Adipocyte (in vitro differentiated cells): ENCODE measurements around the gene TP53AIP1.

Experiments
- DNase-seq: peaks from one replicate; pipeline ENCODE4 v3.0.0-alpha.2; 2015; ENCODE audit warnings: low read depth
- H3K27me3 ChIP-seq: replicated peaks from 2 replicates; pipeline ENCODE4 v1.7.0; 2013; ENCODE audit warnings: mild to moderate bottlenecking, low read length, moderate library complexity; ENCODE audit not compliant: control insufficient read depth, insufficient read depth
- H3K36me3 ChIP-seq: 2 replicates; pipeline ENCODE4 v1.7.0; 2013; ENCODE audit warnings: low read length, mild to moderate bottlenecking, moderate library complexity; ENCODE audit not compliant: control insufficient read depth, insufficient read depth, severe bottlenecking
- H3K4me1 ChIP-seq: 2 replicates; pipeline ENCODE4 v1.7.0; 2013; ENCODE audit warnings: mild to moderate bottlenecking, low read length, moderate library complexity; ENCODE audit not compliant: control insufficient read depth, insufficient read depth
- H3K4me3 ChIP-seq: 2 replicates; pipeline ENCODE4 v1.7.0; 2013; ENCODE audit warnings: mild to moderate bottlenecking, low read length, moderate library complexity
- H3K9ac ChIP-seq: 2 replicates; pipeline ENCODE4 v1.7.0; 2013; ENCODE audit warnings: mild to moderate bottlenecking, low read length, moderate library complexity
- H3K9me3 ChIP-seq: 2 replicates; pipeline ENCODE4 v1.7.0; 2013; ENCODE audit warnings: mild to moderate bottlenecking, low read length, moderate library complexity; ENCODE audit not compliant: control insufficient read depth

Gene TP53AIP1

DNA sequence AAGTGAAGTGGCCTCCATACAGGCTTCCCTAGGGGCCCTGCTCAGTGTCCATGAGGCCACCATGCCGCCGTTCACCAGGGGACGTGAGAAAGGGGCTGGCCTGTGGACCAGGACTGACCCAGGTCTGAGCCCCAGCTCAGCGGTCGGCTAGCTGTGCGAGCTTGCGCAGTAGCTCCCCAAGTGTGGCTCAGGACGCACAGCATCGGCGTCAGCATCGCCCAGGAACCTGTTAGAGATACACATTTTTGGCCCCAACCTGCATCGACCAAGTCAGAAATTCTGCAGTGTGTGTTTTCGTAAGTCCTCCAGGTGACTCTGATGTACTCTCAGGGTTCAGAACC is 429 bp downstream of the TP53AIP1 start:
- H3K9me3 ChIP-seq, result no peaks in the 10 kb centered on the region
- peaks cover 7% of the 10 kb centered on the region for H3K4me1 ChIP-seq
- H3K36me3 ChIP-seq, result no peaks in the 10 kb centered on the region
- peaks cover 60% of the 10 kb centered on the region for H3K27me3 ChIP-seq
- H3K9ac ChIP-seq, result no peak overlapping the region
- H3K4me3 ChIP-seq, result no peak overlapping the region
- no peak for DNase-seq

DNA sequence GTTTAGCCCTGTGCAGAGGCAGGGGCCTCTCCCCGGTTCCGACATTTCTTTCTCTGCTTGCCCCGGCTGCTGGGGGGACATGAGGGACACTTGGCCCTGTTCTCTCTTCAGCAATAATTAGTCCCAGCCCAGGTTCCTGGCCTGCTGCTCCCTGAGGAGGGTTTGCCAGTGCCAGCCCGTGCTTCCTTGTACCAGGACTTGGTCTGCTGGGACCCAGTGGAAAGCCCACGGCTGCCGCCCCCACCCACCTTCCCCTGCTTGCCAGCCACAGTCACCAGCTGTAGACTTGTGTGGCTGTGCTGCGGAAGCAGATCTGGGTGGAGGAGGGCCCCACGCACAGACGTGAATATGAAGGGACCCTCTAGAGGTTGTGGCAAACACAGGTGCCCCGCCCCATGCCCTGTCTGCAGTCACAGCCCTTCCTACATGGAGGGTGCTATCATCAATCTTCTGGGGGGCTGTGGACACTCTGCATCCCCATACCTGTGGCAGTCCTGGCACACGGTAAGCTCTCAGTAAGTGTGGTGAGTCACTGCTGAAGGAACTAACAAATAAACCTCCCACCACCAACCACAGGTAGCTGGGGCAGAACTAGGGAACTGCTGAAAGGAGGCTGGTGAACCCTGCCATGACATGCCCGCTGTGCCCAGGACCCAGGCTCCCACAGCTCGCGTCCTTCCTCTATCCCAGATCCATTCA is 949 bp downstream of the TP53AIP1 start:
- Histone ChIP-seq H3K36me3 (no peaks in the 10 kb centered on the region), H3K4me3 (no peak overlapping the region), H3K9ac (no peak overlapping the region), H3K27me3 (peaks cover 60% of the 10 kb centered on the region), H3K4me1 (peaks cover 7% of the 10 kb centered on the region), H3K9me3 (no peaks in the 10 kb centered on the region)
- DNase-seq, result no peak

DNA sequence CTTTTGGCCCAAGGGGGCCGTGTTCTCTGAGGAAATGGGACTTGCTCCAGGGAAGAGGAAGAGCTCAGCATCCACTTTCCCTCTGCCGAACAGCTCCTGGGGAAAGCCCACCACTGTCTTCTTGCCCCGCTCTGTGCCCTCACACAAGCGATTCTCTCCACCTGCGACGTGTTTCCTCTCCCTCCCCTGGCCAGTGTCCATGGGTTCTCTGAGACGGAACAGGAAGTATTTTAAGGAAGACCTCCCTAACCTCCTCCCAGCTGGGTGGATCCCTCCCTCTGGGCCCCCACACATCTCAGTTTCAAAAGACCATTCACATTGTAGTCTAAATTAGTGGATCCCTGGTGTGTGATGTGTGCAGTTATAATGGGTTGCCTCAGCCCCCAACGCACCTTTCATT is 1.6 kb downstream of the TP53AIP1 start:
- Histone ChIP-seq H3K27me3 (peaks cover 60% of the 10 kb centered on the region), H3K36me3 (no peaks in the 10 kb centered on the region), H3K9me3 (no peaks in the 10 kb centered on the region), H3K4me1 (peaks cover 7% of the 10 kb centered on the region), H3K4me3 (no peak overlapping the region), H3K9ac (no peak overlapping the region)
- no peak for DNase-seq

DNA sequence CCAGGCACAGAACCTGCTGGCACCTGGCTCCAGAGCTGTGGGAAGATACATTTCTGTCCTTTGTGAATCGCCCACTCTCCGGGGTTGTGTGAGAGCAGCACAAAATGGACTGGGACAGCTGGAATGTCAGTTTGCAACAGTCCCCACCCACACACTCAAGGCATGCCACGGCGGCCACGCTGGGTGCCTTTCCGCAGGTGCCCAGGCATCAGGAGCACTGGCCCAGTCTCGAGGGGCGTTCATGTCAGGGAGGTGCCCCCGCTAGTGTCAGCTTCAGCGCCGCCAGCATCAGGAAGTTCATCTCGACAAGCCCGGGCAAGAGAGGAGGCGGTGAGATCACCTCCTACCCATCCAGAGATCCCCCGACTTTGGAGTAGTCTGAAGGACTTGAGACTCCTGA is 2.1 kb downstream of the TP53AIP1 start:
- Histone ChIP-seq H3K9ac (no peak overlapping the region), H3K4me3 (no peak overlapping the region), H3K4me1 (peaks cover 7% of the 10 kb centered on the region), H3K36me3 (no peaks in the 10 kb centered on the region), H3K27me3 (peaks cover 60% of the 10 kb centered on the region), H3K9me3 (no peaks in the 10 kb centered on the region)
- no peak for DNase-seq

DNA sequence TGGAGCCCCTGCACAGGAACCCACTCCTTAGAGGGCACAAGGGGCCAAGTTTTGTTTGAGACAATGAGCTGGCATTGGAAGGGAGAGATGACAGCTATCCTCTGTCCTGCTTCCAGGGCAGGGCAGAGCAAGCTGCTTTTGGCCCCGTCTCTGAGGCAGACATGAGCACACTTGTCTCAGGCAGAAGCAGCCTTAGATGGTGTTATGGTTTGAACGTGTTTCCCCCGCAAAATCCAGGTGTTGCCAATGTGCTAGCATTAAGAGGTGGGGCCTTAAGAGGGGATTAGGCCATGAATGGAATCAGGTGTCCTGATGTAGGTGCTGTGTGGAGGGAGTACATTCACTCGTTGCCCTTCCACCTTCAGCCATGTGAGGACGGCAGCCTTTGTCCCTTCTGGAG is 2.5 kb downstream of the TP53AIP1 start:
- no peak for DNase-seq
- peaks cover 7% of the 10 kb centered on the region for H3K4me1 ChIP-seq
- peaks cover 60% of the 10 kb centered on the region for H3K27me3 ChIP-seq
- H3K36me3 ChIP-seq, result no peaks in the 10 kb centered on the region
- H3K9ac ChIP-seq, result no peak overlapping the region
- no peak overlapping the region for H3K4me3 ChIP-seq
- no peaks in the 10 kb centered on the region for H3K9me3 ChIP-seq

DNA sequence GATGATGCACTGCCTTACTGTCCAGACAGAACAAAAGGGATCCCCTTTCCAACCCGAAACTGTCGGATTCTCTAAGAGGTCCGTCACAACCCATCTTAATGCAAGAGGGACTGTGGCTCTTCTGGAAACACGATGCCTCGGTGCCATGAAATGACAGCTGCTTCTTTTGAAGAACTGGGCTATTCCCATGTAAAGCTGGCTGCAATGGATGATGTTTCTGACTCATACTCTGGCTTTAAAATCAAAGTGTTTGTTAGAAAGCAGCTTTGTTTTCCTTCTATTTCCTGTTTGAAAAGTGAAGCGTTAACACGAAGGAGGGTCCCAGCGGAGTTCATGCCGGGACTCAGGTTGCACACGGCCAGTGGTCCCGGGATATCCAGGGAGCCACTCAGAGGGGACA is 3.1 kb downstream of the TP53AIP1 start:
- no peak for DNase-seq
- Histone ChIP-seq H3K4me3 (no peak overlapping the region), H3K4me1 (peaks cover 7% of the 10 kb centered on the region), H3K9me3 (no peaks in the 10 kb centered on the region), H3K36me3 (no peaks in the 10 kb centered on the region), H3K9ac (no peak overlapping the region), H3K27me3 (peaks cover 55% of the 10 kb centered on the region)

DNA sequence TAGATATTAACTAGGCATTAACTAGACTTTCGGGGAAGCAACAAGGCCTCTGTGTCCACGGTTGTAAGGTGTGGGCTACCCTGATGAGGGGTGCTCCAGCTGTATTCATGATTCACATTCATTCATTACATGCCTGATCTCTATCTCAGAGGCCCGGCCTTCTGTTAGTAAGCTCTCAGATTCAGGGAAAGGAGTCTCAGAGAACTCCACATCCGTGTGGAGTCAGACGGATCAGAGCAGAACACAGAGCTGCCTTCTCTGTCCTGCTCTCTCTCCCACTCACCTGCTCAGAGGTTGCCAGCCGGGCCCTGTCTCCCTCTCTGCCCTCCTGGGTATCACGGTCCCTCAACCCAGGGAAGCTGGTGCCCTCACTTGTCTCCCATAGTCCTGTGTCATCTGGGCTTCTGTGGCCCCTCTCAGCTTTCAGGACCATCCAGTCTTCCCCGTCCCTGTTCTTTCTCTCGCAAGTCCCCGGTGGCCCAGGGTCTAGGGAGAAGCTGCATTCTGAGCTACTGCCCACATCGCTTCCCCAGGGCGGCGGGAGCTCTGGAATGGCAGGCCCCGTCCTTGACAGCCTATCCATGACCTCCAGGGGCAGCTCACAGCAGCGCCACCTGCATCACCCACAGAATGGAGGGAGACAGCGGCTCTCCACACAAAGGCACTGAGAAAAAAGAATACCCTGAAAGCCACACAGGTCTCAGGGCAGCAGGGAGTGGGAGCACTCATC is 4.3 kb downstream of the TP53AIP1 start:
- H3K4me3 ChIP-seq, result no peak overlapping the region
- peaks cover 5% of the 10 kb centered on the region for H3K4me1 ChIP-seq
- no peaks in the 10 kb centered on the region for H3K36me3 ChIP-seq
- H3K9me3 ChIP-seq, result peaks cover 4% of the 10 kb centered on the region
- DNase-seq, result no peak
- H3K27me3 ChIP-seq, result peaks cover 50% of the 10 kb centered on the region
- H3K9ac ChIP-seq, result no peak overlapping the region

DNA sequence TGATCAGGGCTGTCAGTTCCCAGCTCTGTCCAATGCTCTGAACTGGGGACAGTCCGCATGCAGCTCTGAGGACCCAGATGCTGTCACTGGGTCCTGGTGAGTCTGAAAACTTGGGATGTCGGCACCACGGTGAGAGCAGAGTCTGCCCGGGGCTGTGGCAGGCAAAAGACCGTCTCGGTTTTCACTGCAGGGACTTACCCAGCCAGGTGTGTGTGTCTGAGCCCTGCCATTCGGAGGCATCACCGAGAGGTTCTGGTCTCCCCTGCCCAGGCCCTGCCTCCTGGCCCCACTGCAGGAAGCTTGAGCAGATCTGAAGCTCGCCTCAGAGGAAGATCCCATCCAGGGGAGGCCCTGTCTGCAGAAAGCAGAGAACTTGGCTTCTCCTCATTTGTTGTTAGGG is 5.2 kb downstream of the TP53AIP1 start:
- Histone ChIP-seq H3K9me3 (peaks cover 4% of the 10 kb centered on the region), H3K36me3 (no peaks in the 10 kb centered on the region), H3K27me3 (peaks cover 42% of the 10 kb centered on the region), H3K4me1 (no peaks in the 10 kb centered on the region), H3K9ac (no peak overlapping the region), H3K4me3 (no peak overlapping the region)
- DNase-seq, result no peak

DNA sequence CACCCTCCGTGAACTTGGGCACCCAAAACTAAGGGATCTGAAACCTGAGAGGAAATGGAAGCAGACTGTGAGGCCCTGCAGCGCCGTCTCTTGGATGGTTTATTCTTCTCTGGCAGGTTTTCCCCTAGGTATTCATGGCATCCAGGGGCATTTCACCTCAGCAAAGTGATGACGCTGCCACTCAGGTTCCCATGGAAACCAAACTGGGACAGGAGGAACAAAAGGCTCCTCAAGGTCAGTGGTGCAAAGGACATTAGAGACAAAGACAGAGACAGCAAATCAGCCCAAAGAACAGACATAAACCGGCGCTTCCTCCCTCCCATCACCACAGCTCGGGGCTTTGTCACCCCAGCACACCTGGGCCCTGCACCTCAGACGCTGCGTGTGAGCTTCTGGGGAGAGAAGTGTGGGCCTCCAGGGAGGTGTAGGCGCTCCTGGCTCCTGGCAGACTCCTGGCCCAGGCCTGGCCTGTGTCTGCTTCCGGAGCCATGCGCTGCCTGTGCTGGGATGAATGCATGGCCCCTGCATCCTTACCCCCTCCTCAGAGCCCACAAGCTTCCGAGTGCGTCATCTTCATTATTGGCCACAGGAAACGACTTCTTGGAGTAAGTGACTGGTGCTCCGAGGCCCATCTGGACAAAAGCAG is 5.9 kb downstream of the TP53AIP1 start:
- H3K36me3 ChIP-seq, result no peaks in the 10 kb centered on the region
- H3K4me3 ChIP-seq, result no peak overlapping the region
- no peak for DNase-seq
- no peak overlapping the region for H3K9ac ChIP-seq
- H3K27me3 ChIP-seq, result peaks cover 43% of the 10 kb centered on the region
- H3K9me3 ChIP-seq, result peaks cover 4% of the 10 kb centered on the region
- H3K4me1 ChIP-seq, result no peaks in the 10 kb centered on the region

DNA sequence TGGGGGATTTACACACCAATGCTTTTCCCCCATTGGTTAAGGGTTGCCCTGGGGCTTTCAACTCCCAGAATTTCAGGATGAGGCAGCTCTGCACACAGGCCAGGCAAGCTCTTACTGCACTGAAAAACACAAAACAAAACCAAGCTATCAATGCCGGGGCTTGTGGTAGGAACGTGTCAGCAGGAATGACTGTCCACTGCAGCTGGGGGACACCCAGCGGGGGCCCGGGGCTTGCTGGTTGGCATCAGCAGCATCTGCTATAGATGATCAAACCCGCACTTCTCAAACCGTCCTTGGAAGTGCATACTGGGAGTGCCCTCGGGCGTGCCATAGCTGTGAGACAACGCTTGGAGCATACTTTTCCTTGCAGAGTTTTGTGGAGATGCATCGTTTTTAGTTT is 7.7 kb downstream of the TP53AIP1 start:
- H3K4me1 ChIP-seq, result no peaks in the 10 kb centered on the region
- H3K27me3 ChIP-seq, result peaks cover 37% of the 10 kb centered on the region
- DNase-seq, result no peak

DNA sequence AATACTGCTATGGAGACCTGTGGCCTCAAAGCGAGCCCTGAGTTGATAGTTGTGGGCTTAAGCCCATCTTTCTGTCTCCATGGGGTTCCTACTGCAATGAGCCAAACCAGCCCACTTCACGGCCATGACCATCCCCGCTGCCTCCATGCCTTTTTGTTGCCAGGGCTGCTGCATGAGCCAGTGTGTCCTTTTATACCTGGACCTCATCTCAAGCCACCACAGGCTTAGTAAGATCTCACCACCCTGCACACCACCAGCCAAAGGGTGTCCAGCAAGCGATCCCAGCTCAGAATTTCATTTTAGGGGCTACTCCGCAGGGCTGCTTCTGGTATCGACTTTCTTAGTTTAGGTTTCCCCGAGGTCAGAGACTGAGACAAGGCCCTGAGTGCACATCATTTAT is 8.3 kb downstream of the TP53AIP1 start:
- H3K9me3 ChIP-seq, result peaks cover 4% of the 10 kb centered on the region
- H3K9ac ChIP-seq, result no peak overlapping the region
- DNase-seq, result no peak
- H3K4me3 ChIP-seq, result no peak overlapping the region
- H3K27me3 ChIP-seq, result peaks cover 34% of the 10 kb centered on the region
- H3K4me1 ChIP-seq, result no peaks in the 10 kb centered on the region
- H3K36me3 ChIP-seq, result no peaks in the 10 kb centered on the region

More for the DNA sequence above, 7.7 kb downstream of the TP53AIP1 start:
- H3K4me3 ChIP-seq, result no peak overlapping the region
- H3K9ac ChIP-seq, result no peak overlapping the region
- H3K36me3 ChIP-seq, result no peaks in the 10 kb centered on the region
- peaks cover 4% of the 10 kb centered on the region for H3K9me3 ChIP-seq
